GM23248 (cell line): ENCODE data around the gene PPOX. TPM values are rescaled to one million over a fixed set of nuclear protein-coding genes. Genes with fewer than 3 reads are reported as not detected.

Experiments
- DNase-seq: peaks from one replicate; pipeline ENCODE4 v3.0.0-alpha.2; 2015
- H2AFZ ChIP-seq: fragments of 200-600 bp; sonication (generic); 2 replicates; pipeline ENCODE4 v1.6.1; 2016; ENCODE audit warnings: antibody characterized with exemption
- H3F3A ChIP-seq: fragments of 200-600 bp; sonication (generic); 2 replicates; pipeline ENCODE4 v1.6.1; 2016; ENCODE audit warnings: mild to moderate bottlenecking, antibody characterized with exemption, mixed run types; ENCODE audit not compliant: insufficient read depth
- H3K27ac ChIP-seq: fragments of 200-600 bp; sonication (generic); 2 replicates; pipeline ENCODE4 v1.5.1; 2016; ENCODE audit warnings: mild to moderate bottlenecking
- H3K27me3 ChIP-seq: fragments of 200-600 bp; sonication (generic); replicated peaks from 2 replicates; pipeline ENCODE4 v1.6.1; 2016; ENCODE audit warnings: mild to moderate bottlenecking; ENCODE audit not compliant: insufficient read depth
- H3K36me3 ChIP-seq: fragments of 200-600 bp; sonication (generic); 2 replicates; pipeline ENCODE4 v1.6.1; 2016; ENCODE audit warnings: low read depth, mild to moderate bottlenecking
- H3K4me1 ChIP-seq: fragments of 200-600 bp; sonication (generic); 2 replicates; pipeline ENCODE4 v1.6.1; 2016; ENCODE audit warnings: mild to moderate bottlenecking; ENCODE audit not compliant: insufficient read depth
- H3K4me2 ChIP-seq: fragments of 200-600 bp; sonication (generic); one replicate; pipeline ENCODE4 v1.6.1; 2016; ENCODE audit warnings: mild to moderate bottlenecking; ENCODE audit not compliant: unreplicated experiment
- H3K4me3 ChIP-seq: fragments of 200-600 bp; sonication (generic); 2 replicates; pipeline ENCODE4 v1.5.1; 2016; ENCODE audit warnings: mild to moderate bottlenecking
- H3K79me2 ChIP-seq: fragments of 200-600 bp; sonication (generic); 2 replicates; pipeline ENCODE4 v1.6.1; 2016; ENCODE audit warnings: mild to moderate bottlenecking; ENCODE audit not compliant: insufficient read depth
- H3K9ac ChIP-seq: fragments of 200-600 bp; sonication (generic); 2 replicates; pipeline ENCODE4 v1.6.1; 2016; ENCODE audit warnings: mild to moderate bottlenecking
- H3K9me2 ChIP-seq: fragments of 200-600 bp; sonication (generic); 2 replicates; pipeline ENCODE4 v1.6.1; 2016; ENCODE audit warnings: mixed run types, mild to moderate bottlenecking, moderate library complexity; ENCODE audit not compliant: insufficient read depth
- H3K9me3 ChIP-seq: fragments of 200-600 bp; sonication (generic); one replicate; pipeline ENCODE4 v1.6.1; 2017; ENCODE audit warnings: low read depth
- H4K20me1 ChIP-seq: fragments of 200-600 bp; sonication (generic); 2 replicates; pipeline ENCODE4 v1.6.0; 2016; ENCODE audit not compliant: insufficient read depth
- EZH2 ChIP-seq: fragments of 200-600 bp; sonication (generic); IDR thresholded peaks from 2 replicates; pipeline ENCODE4 v1.6.1; 2018; ENCODE audit warnings: antibody characterized with exemption, mild to moderate bottlenecking; ENCODE audit not compliant: insufficient read depth, poor library complexity, severe bottlenecking
- EZH2phosphoT487 ChIP-seq: fragments of 200-600 bp; sonication (generic); IDR thresholded peaks from 2 replicates; pipeline ENCODE4 v1.6.1; 2018; ENCODE audit warnings: antibody characterized with exemption, moderate library complexity, mild to moderate bottlenecking, low read depth; ENCODE audit not compliant: insufficient read depth
- WGBS, 2 experiments: methylation state at CpG; one replicate each; pipeline ENCODE4 v1.1.6; 2015 to 2017; ENCODE audit warnings: low lambda C conversion rate in 2 of 2, low coverage in 1 of 2; ENCODE audit errors: missing lambda C conversion rate in 2 of 2; 5-methylcytosine and 5-hydroxymethylcytosine counted together
- in situ Hi-C: fragments of 300-500 bp; cut with MboI; formaldehyde crosslinking; loops from 2 replicates; pipeline ENCODE4 v1.15.0; 2020
- polyA plus RNA-seq: library from polyadenylated mRNA; unstranded; fragments of >200 nt; fragmentation: Nextera tagmentation; extraction: Ambion mirVana; gene quantifications from 2 replicates; pipeline ENCODE4 v1.2.1, GENCODE V29; 2016
- total RNA-seq: library from RNA; depleted of rRNA; stranded (reverse); fragments of >200 nt; shearing (Covaris generic); gene quantifications from 2 replicates; pipeline ENCODE4 v1.2.3, GENCODE V29; 2014

PPOX gene
- total and polyA plus RNA-seq, 2 experiments from 2014 or later: 18.8 to 21.5 TPM

- Histone ChIP-seq H3K27ac (peak overlapping the region; percentile 95), H3F3A (peaks cover 29% of the 10 kb centered on the region), H3K9ac (peak overlapping the region; percentile 45), H3K4me2 (no peak overlapping the region), H3K9me2 (no peaks in the 10 kb centered on the region), H4K20me1 (no peaks in the 10 kb centered on the region), H3K36me3 (peaks cover 6% of the 10 kb centered on the region; the same call in 1 of the 2 replicates), H3K27me3 (no peaks in the 10 kb centered on the region), H3K4me3 (no peak overlapping the region), H2AFZ (no peak overlapping the region), H3K4me1 (peaks cover 28% of the 10 kb centered on the region), H3K9me3 (no peaks in the 10 kb centered on the region), H3K79me2 (no peaks in the 10 kb centered on the region)
- in situ Hi-C loops: no loop called here
- no peak for DNase-seq
- WGBS, 2 experiments: 67 to 73% methylated on average over 6 of the region's 6 CpGs
- TF ChIP-seq EZH2 (no peak), EZH2phosphoT487 (no peak)
Observed at GRCh38 chr1:161188381-161188780, 22.2 kb downstream of the PPOX start.

DNA sequence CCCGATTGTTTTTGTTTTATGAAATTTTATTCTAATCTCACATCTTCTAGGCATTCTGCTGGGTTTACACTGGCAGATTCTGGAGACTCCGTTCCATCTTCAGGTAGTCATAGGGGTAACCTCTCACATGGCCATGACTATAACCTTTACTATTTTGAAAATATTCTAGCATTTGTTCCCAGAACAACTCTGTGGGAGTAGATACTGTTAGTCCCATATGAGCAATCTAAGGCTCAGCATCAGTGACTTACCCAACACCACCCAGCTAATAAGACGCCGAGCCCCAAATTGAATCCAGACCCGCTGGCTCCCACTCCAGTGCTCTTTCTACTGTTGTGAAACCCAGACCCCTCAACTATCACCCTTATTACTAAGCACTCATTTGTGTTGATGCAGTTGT is 22.8 kb downstream of the PPOX start:
- TF ChIP-seq EZH2: no peak
- TF ChIP-seq EZH2phosphoT487: no peak
- Histone ChIP-seq H3K36me3 (peaks cover 6% of the 10 kb centered on the region; the same call in 1 of the 2 replicates), H3F3A (peaks cover 29% of the 10 kb centered on the region), H2AFZ (no peak overlapping the region), H3K9me2 (no peaks in the 10 kb centered on the region), H3K4me2 (peak overlapping the region; percentile 48), H3K27ac (peak overlapping the region; percentile 95), H3K4me3 (peak overlapping the region; percentile 28; the same call in 1 of the 2 replicates), H3K27me3 (no peaks in the 10 kb centered on the region), H4K20me1 (no peaks in the 10 kb centered on the region), H3K9ac (peak overlapping the region; percentile 72), H3K79me2 (no peaks in the 10 kb centered on the region), H3K9me3 (no peaks in the 10 kb centered on the region), H3K4me1 (peaks cover 28% of the 10 kb centered on the region)
- 6 to 11% methylated on average over 5 of the region's 5 CpGs for WGBS, 2 experiments
- DNase-seq: peak; percentile 96
- in situ Hi-C loops: no loop called here

GRCh38 chr1:161190962-161191521 is 24.8 kb downstream of the PPOX start:
- H3K4me3 ChIP-seq: no peak overlapping the region
- no peaks in the 10 kb centered on the region for H3K9me3 ChIP-seq
- H3K79me2 ChIP-seq: peaks cover 17% of the 10 kb centered on the region
- peaks cover 23% of the 10 kb centered on the region for H3K4me1 ChIP-seq
- DNase-seq: no peak
- no peaks in the 10 kb centered on the region for H4K20me1 ChIP-seq
- in situ Hi-C loops: no loop called here
- 84 to 91% methylated on average over 22 of the region's 22 CpGs for WGBS, 2 experiments
- H2AFZ ChIP-seq: no peak overlapping the region
- peak overlapping the region; percentile 95 for H3K27ac ChIP-seq
- peaks cover 11% of the 10 kb centered on the region; the same call in 1 of the 2 replicates for H3K36me3 ChIP-seq
- TF ChIP-seq EZH2phosphoT487 (no peak), EZH2 (no peak)
- H3K9ac ChIP-seq: no peak overlapping the region
- H3K4me2 ChIP-seq: no peak overlapping the region
- H3K27me3 ChIP-seq: no peaks in the 10 kb centered on the region
- H3F3A ChIP-seq: peaks cover 29% of the 10 kb centered on the region
- H3K9me2 ChIP-seq: no peaks in the 10 kb centered on the region

GRCh38 chr1:161191971-161192370 is 25.7 kb downstream of the PPOX start:
- H3K9ac ChIP-seq: no peak overlapping the region
- in situ Hi-C loops: no loop called here
- H3K27me3 ChIP-seq: no peaks in the 10 kb centered on the region
- no peaks in the 10 kb centered on the region for H4K20me1 ChIP-seq
- H3K9me3 ChIP-seq: no peaks in the 10 kb centered on the region
- no peak overlapping the region for H2AFZ ChIP-seq
- peaks cover 27% of the 10 kb centered on the region for H3K79me2 ChIP-seq
- 69 to 72% methylated on average over 8 of the region's 8 CpGs for WGBS, 2 experiments
- no peaks in the 10 kb centered on the region for H3K9me2 ChIP-seq
- H3K4me2 ChIP-seq: no peak overlapping the region
- H3K4me3 ChIP-seq: no peak overlapping the region
- peaks cover 32% of the 10 kb centered on the region for H3K4me1 ChIP-seq
- H3K36me3 ChIP-seq: peaks cover 11% of the 10 kb centered on the region; the same call in 1 of the 2 replicates
- no peak overlapping the region for H3K27ac ChIP-seq
- H3F3A ChIP-seq: peaks cover 35% of the 10 kb centered on the region
- DNase-seq: no peak
- no peak for TF ChIP-seq EZH2phosphoT487
- no peak for TF ChIP-seq EZH2
